ENCODE data around the gene RASSF5.

DNA sequence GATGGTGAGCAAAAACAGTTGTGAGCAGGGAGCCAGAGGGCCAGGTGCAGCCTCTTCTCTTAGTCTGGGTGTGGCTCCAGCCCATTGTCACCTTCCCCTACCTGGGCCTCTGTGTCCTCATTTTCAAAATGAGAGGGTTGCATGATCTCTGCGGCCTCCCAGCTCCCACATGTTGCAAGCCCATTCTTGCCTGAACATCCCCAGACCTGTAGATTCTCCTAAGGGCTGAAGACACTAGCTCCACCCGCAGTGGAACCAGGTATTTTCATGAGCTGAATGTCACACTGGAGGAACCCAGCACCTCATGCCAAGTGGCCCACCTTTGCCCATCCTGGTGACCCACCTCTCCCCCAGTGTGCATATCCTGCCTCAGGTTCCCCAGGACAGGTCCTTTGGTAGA, 24.7 kb upstream of the RASSF5 start:
- no peak for TF ChIP-seq YY1 (IDR thresholded peaks at IDR 0.05; ENCODE audit: insufficient read depth, insufficient read length)
- no peak for TF ChIP-seq ZNF274 (IDR thresholded peaks at IDR 0.05; ENCODE audit: low read depth, low read length)
- no peak for TF ChIP-seq SUZ12 (IDR thresholded peaks at IDR 0.05; ENCODE audit: extremely low read depth, insufficient read depth, insufficient read length)
